ENCODE results near the gene NSUN2.

GRCh38 chr5:6608016-6608415 lies 24.8 kb downstream of the NSUN2 start:
- TF ChIP-seq, protein P1, sequence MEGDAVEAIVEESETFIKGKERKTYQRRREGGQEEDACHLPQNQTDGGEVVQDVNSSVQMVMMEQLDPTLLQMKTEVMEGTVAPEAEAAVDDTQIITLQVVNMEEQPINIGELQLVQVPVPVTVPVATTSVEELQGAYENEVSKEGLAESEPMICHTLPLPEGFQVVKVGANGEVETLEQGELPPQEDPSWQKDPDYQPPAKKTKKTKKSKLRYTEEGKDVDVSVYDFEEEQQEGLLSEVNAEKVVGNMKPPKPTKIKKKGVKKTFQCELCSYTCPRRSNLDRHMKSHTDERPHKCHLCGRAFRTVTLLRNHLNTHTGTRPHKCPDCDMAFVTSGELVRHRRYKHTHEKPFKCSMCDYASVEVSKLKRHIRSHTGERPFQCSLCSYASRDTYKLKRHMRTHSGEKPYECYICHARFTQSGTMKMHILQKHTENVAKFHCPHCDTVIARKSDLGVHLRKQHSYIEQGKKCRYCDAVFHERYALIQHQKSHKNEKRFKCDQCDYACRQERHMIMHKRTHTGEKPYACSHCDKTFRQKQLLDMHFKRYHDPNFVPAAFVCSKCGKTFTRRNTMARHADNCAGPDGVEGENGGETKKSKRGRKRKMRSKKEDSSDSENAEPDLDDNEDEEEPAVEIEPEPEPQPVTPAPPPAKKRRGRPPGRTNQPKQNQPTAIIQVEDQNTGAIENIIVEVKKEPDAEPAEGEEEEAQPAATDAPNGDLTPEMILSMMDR (IDR thresholded peaks at IDR 0.05; ENCODE audit: low read depth, low read length) = no peak
- TF ChIP-seq EZH2phosphoT487 (IDR thresholded peaks at IDR 0.05; ENCODE audit: low read depth) = no peak

All from OCI-LY3 (cell line).